Measurements from ENCODE around the gene YBX2.

- TF ChIP-seq, protein P1, sequence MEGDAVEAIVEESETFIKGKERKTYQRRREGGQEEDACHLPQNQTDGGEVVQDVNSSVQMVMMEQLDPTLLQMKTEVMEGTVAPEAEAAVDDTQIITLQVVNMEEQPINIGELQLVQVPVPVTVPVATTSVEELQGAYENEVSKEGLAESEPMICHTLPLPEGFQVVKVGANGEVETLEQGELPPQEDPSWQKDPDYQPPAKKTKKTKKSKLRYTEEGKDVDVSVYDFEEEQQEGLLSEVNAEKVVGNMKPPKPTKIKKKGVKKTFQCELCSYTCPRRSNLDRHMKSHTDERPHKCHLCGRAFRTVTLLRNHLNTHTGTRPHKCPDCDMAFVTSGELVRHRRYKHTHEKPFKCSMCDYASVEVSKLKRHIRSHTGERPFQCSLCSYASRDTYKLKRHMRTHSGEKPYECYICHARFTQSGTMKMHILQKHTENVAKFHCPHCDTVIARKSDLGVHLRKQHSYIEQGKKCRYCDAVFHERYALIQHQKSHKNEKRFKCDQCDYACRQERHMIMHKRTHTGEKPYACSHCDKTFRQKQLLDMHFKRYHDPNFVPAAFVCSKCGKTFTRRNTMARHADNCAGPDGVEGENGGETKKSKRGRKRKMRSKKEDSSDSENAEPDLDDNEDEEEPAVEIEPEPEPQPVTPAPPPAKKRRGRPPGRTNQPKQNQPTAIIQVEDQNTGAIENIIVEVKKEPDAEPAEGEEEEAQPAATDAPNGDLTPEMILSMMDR (IDR thresholded peaks at IDR 0.05), result no peak
- TF ChIP-seq POLR2A (IDR thresholded peaks at IDR 0.05), result no peak
These were observed 15.2 kb upstream of the YBX2 start for GRCh38 chr17:7309628-7310027.
